Measurements from ENCODE around the gene RERE.

The RERE gene

GRCh38 chr1:8473121-8473875 is 344.1 kb downstream of the RERE start:
- TF ChIP-seq CTCF (IDR thresholded peaks at IDR 0.05; ENCODE audit: insufficient read depth, low read depth, low read length, missing control alignments), result no peak
- no peak overlapping the region for H3K4me3 ChIP-seq (ENCODE audit: low read depth, low read length)

DNA sequence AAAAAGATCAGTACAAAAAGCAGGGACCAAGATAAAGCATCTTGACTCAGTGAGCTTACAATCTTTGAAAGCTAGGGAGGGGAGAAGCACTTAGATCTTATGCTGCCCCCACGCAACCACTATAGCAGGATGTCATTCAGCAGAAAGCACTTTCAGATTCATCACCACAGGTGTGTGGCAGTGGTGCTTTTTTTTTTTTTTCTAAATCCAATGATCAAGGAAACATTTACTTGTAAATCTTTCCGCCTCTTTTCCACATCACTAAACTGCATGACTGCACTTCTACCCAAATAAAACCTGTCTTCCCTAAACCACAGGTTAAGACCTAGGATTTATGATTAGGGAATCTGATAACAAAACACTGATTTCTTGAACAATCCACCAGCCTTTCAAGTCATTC is 344.8 kb downstream of the RERE start:
- DNase-seq (ENCODE audit: low read depth), result peak; percentile 80

More at GRCh38 chr1:8473121-8473875, 344.1 kb downstream of the RERE start:
- DNase-seq (ENCODE audit: low read depth), result peak; percentile 43

DNA sequence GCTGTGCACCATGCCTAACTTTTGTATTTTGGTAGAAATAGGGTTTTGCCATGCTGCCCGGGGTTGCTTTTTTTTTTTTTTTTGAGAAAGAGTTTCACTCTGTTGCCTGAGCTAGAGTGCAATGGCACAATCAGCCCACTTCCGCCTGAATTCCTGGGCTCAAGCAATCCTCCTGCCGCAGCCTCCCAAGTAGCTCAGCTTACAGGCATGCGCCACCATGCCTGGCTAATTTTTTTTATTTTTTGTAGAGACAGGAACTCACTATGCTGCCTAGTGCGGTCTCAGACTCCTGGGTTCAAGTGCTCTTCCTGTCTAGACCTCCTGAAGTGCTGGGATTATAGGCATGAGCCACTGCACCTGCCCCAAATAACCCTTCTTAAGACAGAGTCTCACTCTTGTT is 346.0 kb downstream of the RERE start:
- no peak overlapping the region for H3K4me3 ChIP-seq (ENCODE audit: low read depth, low read length)
- no peak for TF ChIP-seq CTCF (IDR thresholded peaks at IDR 0.05; ENCODE audit: insufficient read depth, low read depth, low read length, missing control alignments)
- DNase-seq (ENCODE audit: low read depth), result no peak

More for the DNA sequence above, 344.8 kb downstream of the RERE start:
- TF ChIP-seq CTCF (IDR thresholded peaks at IDR 0.05; ENCODE audit: insufficient read depth, low read depth, low read length, missing control alignments), result no peak
- no peak overlapping the region for H3K4me3 ChIP-seq (ENCODE audit: low read depth, low read length)

GRCh38 chr1:8468751-8469150 is 348.7 kb downstream of the RERE start:
- H3K4me3 ChIP-seq (ENCODE audit: low read depth, low read length), result no peak overlapping the region
- no peak for DNase-seq (ENCODE audit: low read depth)
- no peak for TF ChIP-seq CTCF (IDR thresholded peaks at IDR 0.05; ENCODE audit: insufficient read depth, low read depth, low read length, missing control alignments)

DNA sequence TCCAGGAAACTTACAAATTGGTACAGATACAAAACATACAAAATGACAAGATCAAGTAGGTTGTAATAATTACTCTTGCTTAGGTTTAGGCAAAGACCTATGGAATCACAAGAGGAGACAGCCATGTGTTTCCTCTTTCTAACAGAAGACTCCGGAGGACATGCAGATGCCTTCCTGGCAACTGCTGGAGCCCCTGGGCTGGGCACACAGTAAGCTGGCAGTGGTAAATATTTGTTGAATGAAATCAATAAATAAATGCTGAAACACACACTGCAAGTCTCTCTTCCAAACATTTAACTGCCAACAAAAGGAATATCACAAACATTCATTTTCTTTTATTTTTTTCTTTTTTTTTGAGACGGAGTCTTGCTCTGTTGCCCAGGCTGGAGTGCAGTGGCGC is 350.1 kb downstream of the RERE start:
- no peak overlapping the region for H3K4me3 ChIP-seq (ENCODE audit: low read depth, low read length)
- TF ChIP-seq CTCF (IDR thresholded peaks at IDR 0.05; ENCODE audit: insufficient read depth, low read depth, low read length, missing control alignments), result no peak
- no peak for DNase-seq (ENCODE audit: low read depth)

GRCh38 chr1:8465692-8466091 is 351.7 kb downstream of the RERE start:
- no peak for TF ChIP-seq CTCF (IDR thresholded peaks at IDR 0.05; ENCODE audit: insufficient read depth, low read depth, low read length, missing control alignments)
- no peak overlapping the region for H3K4me3 ChIP-seq (ENCODE audit: low read depth, low read length)

GRCh38 chr1:8465013-8465412 is 352.4 kb downstream of the RERE start:
- H3K4me3 ChIP-seq (ENCODE audit: low read depth, low read length), result no peak overlapping the region
- DNase-seq (ENCODE audit: low read depth), result no peak
- TF ChIP-seq CTCF (IDR thresholded peaks at IDR 0.05; ENCODE audit: insufficient read depth, low read depth, low read length, missing control alignments), result no peak

More at GRCh38 chr1:8465692-8466091, 351.7 kb downstream of the RERE start:
- no peak for DNase-seq (ENCODE audit: low read depth)
